Thyroid gland (tissue), 4 donors: ENCODE measurements around the gene ODAD4.
"Not testable (repeated sequence)": the region's sequence is repeated elsewhere in the genome, so short reads cannot be mapped to it uniquely, and the experiment has no call there.

Source experiments
- POLR2A ChIP-seq, 2 donors: fragments of 450-650 bp; IDR thresholded peaks; one replicate each; pipeline ENCODE4 v1.6.1; 2017; ENCODE audit warnings: antibody characterized with exemption in 2 of 2, mild to moderate bottlenecking in 2 of 2, moderate library complexity in 1 of 2
- TF ChIP-seq, protein P1 (sequence below), 6 experiments: fragments of 200-600 bp in 3 of 6; fragments of 450-650 bp in 3 of 6; sonication (generic) in 3 of 6; IDR thresholded peaks; one replicate each; pipeline ENCODE4 v1.5.1; 2016 to 2019; ENCODE audit warnings: antibody characterized with exemption in 6 of 6, mild to moderate bottlenecking in 2 of 6, inconsistent platforms in 1 of 6, moderate library complexity in 1 of 6

GRCh38 chr17:42012363-42012762, 81.9 kb downstream of the ODAD4 start:
- TF ChIP-seq POLR2A (IDR thresholded peaks at IDR 0.05): not testable (repeated sequence)
- TF ChIP-seq, protein P1, sequence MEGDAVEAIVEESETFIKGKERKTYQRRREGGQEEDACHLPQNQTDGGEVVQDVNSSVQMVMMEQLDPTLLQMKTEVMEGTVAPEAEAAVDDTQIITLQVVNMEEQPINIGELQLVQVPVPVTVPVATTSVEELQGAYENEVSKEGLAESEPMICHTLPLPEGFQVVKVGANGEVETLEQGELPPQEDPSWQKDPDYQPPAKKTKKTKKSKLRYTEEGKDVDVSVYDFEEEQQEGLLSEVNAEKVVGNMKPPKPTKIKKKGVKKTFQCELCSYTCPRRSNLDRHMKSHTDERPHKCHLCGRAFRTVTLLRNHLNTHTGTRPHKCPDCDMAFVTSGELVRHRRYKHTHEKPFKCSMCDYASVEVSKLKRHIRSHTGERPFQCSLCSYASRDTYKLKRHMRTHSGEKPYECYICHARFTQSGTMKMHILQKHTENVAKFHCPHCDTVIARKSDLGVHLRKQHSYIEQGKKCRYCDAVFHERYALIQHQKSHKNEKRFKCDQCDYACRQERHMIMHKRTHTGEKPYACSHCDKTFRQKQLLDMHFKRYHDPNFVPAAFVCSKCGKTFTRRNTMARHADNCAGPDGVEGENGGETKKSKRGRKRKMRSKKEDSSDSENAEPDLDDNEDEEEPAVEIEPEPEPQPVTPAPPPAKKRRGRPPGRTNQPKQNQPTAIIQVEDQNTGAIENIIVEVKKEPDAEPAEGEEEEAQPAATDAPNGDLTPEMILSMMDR (IDR thresholded peaks at IDR 0.05): not testable (repeated sequence)
